HCT116 (cell line): ENCODE data around the gene PDE7B.

ENCODE experiments used
- EZH2 ChIP-seq: fragments of 200-600 bp; sonication (generic); IDR thresholded peaks from 2 replicates; pipeline ENCODE4 v1.6.1; 2017; ENCODE audit warnings: antibody characterized with exemption, mixed run types
- POLR2A ChIP-seq: IDR thresholded peaks from 2 replicates; pipeline ENCODE4 v1.7.0; 2011; ENCODE audit warnings: borderline replicate concordance; ENCODE audit not compliant: insufficient read depth, insufficient read length; ENCODE audit errors: extremely low read depth
- POLR2AphosphoS5 ChIP-seq: IDR thresholded peaks from 2 replicates; pipeline ENCODE4 v1.6.1; 2011; ENCODE audit warnings: mild to moderate bottlenecking, low read depth, low read length, moderate library complexity
- SP1 ChIP-seq: IDR thresholded peaks from 2 replicates; pipeline ENCODE4 v1.6.1; 2012; ENCODE audit warnings: low read depth
- YY1 ChIP-seq: IDR thresholded peaks from 2 replicates; pipeline ENCODE4 v1.6.1; 2011; ENCODE audit warnings: low read length, low read depth, moderate library complexity, mild to moderate bottlenecking; ENCODE audit not compliant: insufficient replicate concordance; ENCODE audit errors: extremely low read depth
- TF ChIP-seq, protein P1 (sequence below), 3 experiments: fragments of 200-600 bp in 1 of 3; sonication (generic) in 1 of 3; IDR thresholded peaks in 2 of 3; conservative IDR thresholded peaks in 1 of 3; 2 replicates each; pipeline ENCODE4 v1.5.1; 2012 to 2017; ENCODE audit warnings: low read depth in 2 of 3, low read length in 2 of 3, antibody characterized with exemption in 1 of 3, borderline replicate concordance in 1 of 3, control low read depth in 1 of 3, mild to moderate bottlenecking in 1 of 3, mixed read lengths in 1 of 3, mixed run types in 1 of 3, moderate library complexity in 1 of 3; ENCODE audit not compliant: insufficient read depth in 1 of 3

DNA sequence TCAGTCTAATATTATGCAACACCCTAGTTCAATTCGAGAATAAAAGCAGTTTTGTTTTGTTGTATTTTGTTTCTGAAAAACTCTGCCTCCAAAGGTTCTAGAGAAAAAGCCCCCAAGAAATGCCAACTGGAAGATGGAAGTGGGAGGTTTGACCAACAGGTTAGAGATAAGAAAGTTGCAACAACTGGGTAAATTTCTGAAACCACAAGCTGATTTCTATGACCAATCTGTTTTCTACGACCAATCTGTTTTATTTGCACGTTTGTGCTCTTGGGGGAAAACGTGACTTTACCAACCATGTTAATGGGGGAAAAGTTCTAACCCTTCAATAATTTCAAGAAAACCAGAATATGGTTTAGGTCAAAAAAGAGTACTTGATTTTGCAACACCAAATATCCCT, 173.2 kb downstream of the PDE7B start:
- TF ChIP-seq EZH2: no peak
- TF ChIP-seq SP1: no peak
- TF ChIP-seq, protein P1, sequence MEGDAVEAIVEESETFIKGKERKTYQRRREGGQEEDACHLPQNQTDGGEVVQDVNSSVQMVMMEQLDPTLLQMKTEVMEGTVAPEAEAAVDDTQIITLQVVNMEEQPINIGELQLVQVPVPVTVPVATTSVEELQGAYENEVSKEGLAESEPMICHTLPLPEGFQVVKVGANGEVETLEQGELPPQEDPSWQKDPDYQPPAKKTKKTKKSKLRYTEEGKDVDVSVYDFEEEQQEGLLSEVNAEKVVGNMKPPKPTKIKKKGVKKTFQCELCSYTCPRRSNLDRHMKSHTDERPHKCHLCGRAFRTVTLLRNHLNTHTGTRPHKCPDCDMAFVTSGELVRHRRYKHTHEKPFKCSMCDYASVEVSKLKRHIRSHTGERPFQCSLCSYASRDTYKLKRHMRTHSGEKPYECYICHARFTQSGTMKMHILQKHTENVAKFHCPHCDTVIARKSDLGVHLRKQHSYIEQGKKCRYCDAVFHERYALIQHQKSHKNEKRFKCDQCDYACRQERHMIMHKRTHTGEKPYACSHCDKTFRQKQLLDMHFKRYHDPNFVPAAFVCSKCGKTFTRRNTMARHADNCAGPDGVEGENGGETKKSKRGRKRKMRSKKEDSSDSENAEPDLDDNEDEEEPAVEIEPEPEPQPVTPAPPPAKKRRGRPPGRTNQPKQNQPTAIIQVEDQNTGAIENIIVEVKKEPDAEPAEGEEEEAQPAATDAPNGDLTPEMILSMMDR (IDR thresholded peaks at IDR 0.05 in 2 of 3, conservative IDR thresholded peaks at IDR 0.05 in 1 of 3; ENCODE audit: borderline replicate concordance in 1 of 3, insufficient read depth in 1 of 3, low read depth in 2 of 3, low read length in 2 of 3): no peak
- TF ChIP-seq YY1: no peak
- TF ChIP-seq POLR2AphosphoS5: no peak
- no peak for TF ChIP-seq POLR2A
